Sigmoid colon (tissue), 4 donors: ENCODE data around the gene RGS8.

Source experiments
- CTCF ChIP-seq, 4 experiments: fragments of 450-650 bp in 3 of 4; fragments of 200-600 bp in 1 of 4; IDR thresholded peaks; one replicate each; pipeline ENCODE4 v1.5.1; 2016 to 2019; ENCODE audit warnings: antibody characterized with exemption in 4 of 4, mild to moderate bottlenecking in 3 of 4, moderate library complexity in 2 of 4
- EP300 ChIP-seq, 4 donors: sonication (generic); formaldehyde crosslinking; IDR thresholded peaks; one replicate each; pipeline ENCODE4 v1.6.1; 2017; ENCODE audit warnings: antibody characterized with exemption in 4 of 4
- POLR2A ChIP-seq, 2 donors: fragments of 450-650 bp; IDR thresholded peaks; one replicate each; pipeline ENCODE4 v1.6.1; 2016; ENCODE audit warnings: antibody characterized with exemption in 2 of 2, mild to moderate bottlenecking in 2 of 2, moderate library complexity in 2 of 2
- POLR2AphosphoS5 ChIP-seq, 4 donors: sonication (generic); formaldehyde crosslinking; IDR thresholded peaks; one replicate each; pipeline ENCODE4 v1.6.1; 2017; ENCODE audit warnings: antibody characterized with exemption in 4 of 4

- TF ChIP-seq POLR2A (IDR thresholded peaks at IDR 0.05) = no peak
- no peak for TF ChIP-seq CTCF (IDR thresholded peaks at IDR 0.05)
- TF ChIP-seq EP300 (IDR thresholded peaks at IDR 0.05) = no peak
- no peak for TF ChIP-seq POLR2AphosphoS5 (IDR thresholded peaks at IDR 0.05)
Measured at GRCh38 chr1:182635871-182636270, 48.5 kb downstream of the RGS8 start.
